RWPE1 (cell line): ENCODE measurements around the gene TMEM132C.

ENCODE experiments used
- CTCF ChIA-PET: fragments of 350-600 bp; sonication (Branson Sonifier 250); formaldehyde crosslinking; extraction: SDS; loops from one replicate; lab custom pipeline; 2021; lab: Yijun Ruan, JAX
- POLR2A ChIA-PET: fragments of 400-600 bp; formaldehyde crosslinking; extraction: SDS; loops from one replicate; lab custom pipeline; 2020; ENCODE audit warnings: antibody characterized with exemption; ENCODE audit not compliant: low non-redundant PET; lab: Yijun Ruan, JAX
- DNase-seq: peaks from one replicate; pipeline ENCODE4 v3.0.0; 2012; ENCODE audit warnings: low spot score
- H3K27ac ChIP-seq: fragments of 450-650 bp; 2 replicates; pipeline ENCODE4 v1.5.1; 2017
- CTCF ChIP-seq: fragments of 450-650 bp; conservative IDR thresholded peaks from 2 replicates; pipeline ENCODE4 v1.5.1; 2017; ENCODE audit warnings: low read depth, mild to moderate bottlenecking

TMEM132C gene

GRCh38 chr12:128265566-128265965 lies 1.4 kb upstream of the TMEM132C start:
- TF ChIP-seq CTCF: no peak
- DNase-seq: no peak
- CTCF ChIA-PET: no interaction called here
- no peak overlapping the region for H3K27ac ChIP-seq
- POLR2A ChIA-PET: no interaction called here

GRCh38 chr12:128266086-128266485 lies 884 bp upstream of the TMEM132C start:
- DNase-seq: no peak
- POLR2A ChIA-PET: no interaction called here
- H3K27ac ChIP-seq: no peak overlapping the region
- TF ChIP-seq CTCF: no peak
- CTCF ChIA-PET: no interaction called here

- no peak for TF ChIP-seq CTCF
- POLR2A ChIA-PET: interaction anchor here (0.6 kb wide), 1 partner anchor 177 kb away, joined by 3 read pairs; no protein-coding TSS in a partner anchor
- DNase-seq: no peak
- CTCF ChIA-PET: no interaction called here
- no peak overlapping the region for H3K27ac ChIP-seq
These were observed 334 bp upstream of the TMEM132C start for GRCh38 chr12:128266541-128267130.

- no peak overlapping the region for H3K27ac ChIP-seq
- ChIA-PET POLR2A (no interaction called here), CTCF (interaction anchor here (0.6 to 0.7 kb wide), 2 partner anchors 8 to 1140 kb away, joined by 3 read pairs; no protein-coding TSS in a partner anchor)
- DNase-seq: no peak
- no peak for TF ChIP-seq CTCF
These were observed 845 bp downstream of the TMEM132C start for GRCh38 chr12:128267651-128268378.

- CTCF ChIA-PET: no interaction called here
These were observed 1.5 kb downstream of the TMEM132C start for GRCh38 chr12:128268379-128268995.

More at GRCh38 chr12:128268379-128268995, 1.5 kb downstream of the TMEM132C start:
- POLR2A ChIA-PET: no interaction called here
- no peak for DNase-seq
- TF ChIP-seq CTCF: no peak
- H3K27ac ChIP-seq: no peak overlapping the region
